HEK293 (cell line): ENCODE measurements around the gene MRPS2.

Source experiments
- CTCF ChIA-PET: fragments of 350-600 bp; formaldehyde crosslinking; extraction: SDS; loops from one replicate; lab custom pipeline; 2021; ENCODE audit warnings: antibody characterized with exemption; lab: Yijun Ruan, JAX
- POLR2A ChIA-PET: fragments of 300-600 bp; formaldehyde crosslinking; extraction: SDS; loops from one replicate; lab custom pipeline; 2020; ENCODE audit warnings: antibody characterized with exemption, inconsistent platforms; lab: Yijun Ruan, JAX
- H3K27ac ChIP-seq: fragments of 200-500 bp; sonication (Bioruptor generic); 2 replicates; pipeline ENCODE4 v1.5.1; 2014; ENCODE audit warnings: low read depth, low read length, control low read depth, inconsistent platforms; ENCODE audit errors: extremely low read depth
- H3K36me3 ChIP-seq, 2 experiments: fragments of 200-500 bp in 1 of 2; sonication (Bioruptor generic) in 1 of 2; 1 replicate in 1 of 2; 2 replicates in 1 of 2; pipeline ENCODE4 v1.5.1; 2014 to 2017; ENCODE audit warnings: inconsistent platforms in 2 of 2, low read length in 2 of 2; ENCODE audit not compliant: control insufficient read depth in 2 of 2, insufficient read depth in 1 of 2
- H3K4me1 ChIP-seq: fragments of 200-500 bp; sonication (Bioruptor generic); 2 replicates; pipeline ENCODE4 v1.5.1; 2014; ENCODE audit warnings: mild to moderate bottlenecking, low read length, inconsistent platforms; ENCODE audit not compliant: control insufficient read depth, insufficient read depth
- H3K4me3 ChIP-seq: 2 replicates; pipeline ENCODE4 v1.5.1; 2011; ENCODE audit warnings: low read depth, mild to moderate bottlenecking, control low read depth, low read length, moderate library complexity
- H3K9me3 ChIP-seq: fragments of 200-500 bp; sonication (Bioruptor generic); 2 replicates; pipeline ENCODE4 v1.5.1; 2014; ENCODE audit warnings: low read depth, low read length, inconsistent platforms; ENCODE audit not compliant: control insufficient read depth, insufficient read depth
- FEZF1 ChIP-seq: fragments of 450-650 bp; formaldehyde crosslinking; IDR thresholded peaks from 2 replicates; pipeline ENCODE4 v1.5.1; 2016; ENCODE audit warnings: missing biosample characterization, missing genetic modification characterization
- GLIS2 ChIP-seq: fragments of 450-650 bp; formaldehyde crosslinking; IDR thresholded peaks from 2 replicates; pipeline ENCODE4 v1.5.1; 2016; ENCODE audit warnings: missing biosample characterization, missing genetic modification characterization
- TRIM28 ChIP-seq: IDR thresholded peaks from 2 replicates; pipeline ENCODE4 v1.6.1; 2011; ENCODE audit warnings: low read length, control low read depth, borderline replicate concordance
- ZFP69B ChIP-seq: fragments of 450-650 bp; formaldehyde crosslinking; IDR thresholded peaks from 2 replicates; pipeline ENCODE4 v1.5.1; 2016; ENCODE audit warnings: missing biosample characterization, missing genetic modification characterization
- ZNF10 ChIP-seq: fragments of 450-650 bp; formaldehyde crosslinking; IDR thresholded peaks from 2 replicates; pipeline ENCODE4 v1.5.1; 2017; ENCODE audit warnings: missing biosample characterization, missing genetic modification characterization
- ZNF140 ChIP-seq: fragments of 450-650 bp; formaldehyde crosslinking; IDR thresholded peaks from 2 replicates; pipeline ENCODE4 v1.5.1; 2016; ENCODE audit warnings: missing biosample characterization, missing genetic modification characterization
- ZNF146 ChIP-seq: fragments of 450-650 bp; formaldehyde crosslinking; IDR thresholded peaks from 2 replicates; pipeline ENCODE4 v1.5.1; 2016; ENCODE audit warnings: missing biosample characterization, missing genetic modification characterization
- ZNF175 ChIP-seq: fragments of 450-650 bp; formaldehyde crosslinking; IDR thresholded peaks from 2 replicates; pipeline ENCODE4 v1.5.1; 2016; ENCODE audit warnings: missing biosample characterization, missing genetic modification characterization
- ZNF184 ChIP-seq: fragments of 450-650 bp; IDR thresholded peaks from 2 replicates; pipeline ENCODE4 v1.5.1; 2018; ENCODE audit warnings: missing biosample characterization, mild to moderate bottlenecking, missing genetic modification characterization
- ZNF223 ChIP-seq: fragments of 450-650 bp; formaldehyde crosslinking; IDR thresholded peaks from 2 replicates; pipeline ENCODE4 v1.5.1; 2016; ENCODE audit warnings: missing biosample characterization, missing genetic modification characterization
- ZNF266 ChIP-seq: fragments of 450-650 bp; formaldehyde crosslinking; IDR thresholded peaks from 2 replicates; pipeline ENCODE4 v1.5.1; 2016; ENCODE audit warnings: missing biosample characterization, missing genetic modification characterization, low read depth
- ZNF274 ChIP-seq, 2 experiments: fragments of 200-500 bp in 1 of 2; fragments of 450-650 bp in 1 of 2; sonication (Bioruptor generic) in 1 of 2; formaldehyde crosslinking in 1 of 2; IDR thresholded peaks; 2 replicates each; pipeline versions ENCODE4 v1.5.1 to v1.6.1; 2014 to 2016; ENCODE audit warnings: borderline replicate concordance in 1 of 2, inconsistent platforms in 1 of 2, low read length in 1 of 2, missing biosample characterization in 1 of 2, missing genetic modification characterization in 1 of 2
- ZNF302 ChIP-seq: fragments of 450-650 bp; formaldehyde crosslinking; IDR thresholded peaks from 2 replicates; pipeline ENCODE4 v1.5.1; 2016; ENCODE audit warnings: missing biosample characterization, missing genetic modification characterization, low read depth
- ZNF350 ChIP-seq: fragments of 450-650 bp; formaldehyde crosslinking; IDR thresholded peaks from 2 replicates; pipeline ENCODE4 v1.5.0; 2017; ENCODE audit warnings: missing biosample characterization, mild to moderate bottlenecking, missing genetic modification characterization
- ZNF354C ChIP-seq: fragments of 450-650 bp; formaldehyde crosslinking; IDR thresholded peaks from 2 replicates; pipeline ENCODE4 v1.5.1; 2016; ENCODE audit warnings: missing biosample characterization, missing genetic modification characterization, low read depth, borderline replicate concordance
- ZNF391 ChIP-seq: fragments of 450-650 bp; formaldehyde crosslinking; IDR thresholded peaks from 2 replicates; pipeline ENCODE4 v1.5.1; 2016; ENCODE audit warnings: low read depth, missing biosample characterization, missing genetic modification characterization, borderline replicate concordance
- ZNF404 ChIP-seq: fragments of 450-650 bp; formaldehyde crosslinking; IDR thresholded peaks from 2 replicates; pipeline ENCODE4 v1.5.1; 2017; ENCODE audit warnings: missing biosample characterization, missing genetic modification characterization
- ZNF48 ChIP-seq: fragments of 450-650 bp; formaldehyde crosslinking; IDR thresholded peaks from 2 replicates; pipeline ENCODE4 v1.5.1; 2016; ENCODE audit warnings: missing biosample characterization, missing genetic modification characterization
- ZNF501 ChIP-seq: fragments of 450-650 bp; formaldehyde crosslinking; IDR thresholded peaks from 2 replicates; pipeline ENCODE4 v1.5.1; 2016; ENCODE audit warnings: missing biosample characterization, missing genetic modification characterization
- ZNF624 ChIP-seq: fragments of 450-650 bp; formaldehyde crosslinking; IDR thresholded peaks from 2 replicates; pipeline ENCODE4 v1.5.1; 2017; ENCODE audit warnings: missing biosample characterization, missing genetic modification characterization
- ZNF654 ChIP-seq: fragments of 450-650 bp; formaldehyde crosslinking; IDR thresholded peaks from 2 replicates; pipeline ENCODE4 v1.5.1; 2016; ENCODE audit warnings: low read depth, missing biosample characterization, missing genetic modification characterization
- ZNF791 ChIP-seq: fragments of 450-650 bp; formaldehyde crosslinking; IDR thresholded peaks from 2 replicates; pipeline ENCODE4 v1.5.1; 2016; ENCODE audit warnings: missing biosample characterization, missing genetic modification characterization
- ZNF830 ChIP-seq: fragments of 450-650 bp; IDR thresholded peaks from 2 replicates; pipeline ENCODE4 v1.5.0; 2018; ENCODE audit warnings: missing biosample characterization, missing genetic modification characterization, low read depth, mild to moderate bottlenecking, moderate library complexity
- ZSCAN23 ChIP-seq: fragments of 450-650 bp; formaldehyde crosslinking; IDR thresholded peaks from 2 replicates; pipeline ENCODE4 v1.5.1; 2016; ENCODE audit warnings: missing biosample characterization, missing genetic modification characterization
- TF ChIP-seq, protein P1 (sequence below): fragments of 450-650 bp; formaldehyde crosslinking; IDR thresholded peaks from 2 replicates; pipeline ENCODE4 v1.5.1; 2016; ENCODE audit warnings: missing biosample characterization, missing genetic modification characterization

MRPS2 gene

DNA sequence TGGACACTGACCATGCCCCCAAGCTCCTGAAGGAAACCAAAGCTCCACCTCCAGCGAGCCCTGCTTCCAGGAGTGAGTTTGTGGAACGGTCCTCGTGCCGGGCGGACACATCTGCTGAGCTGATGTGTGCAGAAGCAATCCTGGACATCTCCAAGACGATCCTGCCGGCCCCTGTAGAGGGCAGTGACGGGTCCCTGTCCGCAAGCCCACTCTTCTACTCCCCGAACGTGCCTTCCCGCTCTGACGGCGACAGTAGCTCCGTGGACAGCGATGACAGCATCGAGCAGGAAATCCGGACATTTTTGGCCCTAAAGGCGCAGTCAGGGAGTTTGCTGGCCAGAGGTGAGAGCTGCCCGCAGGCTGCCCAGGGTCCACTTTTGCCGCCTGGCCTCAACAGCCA lies 14.7 kb upstream of the MRPS2 start:
- CTCF ChIA-PET = interaction anchor here (0.6 to 1.9 kb wide), 2 partner anchors 73 to 77 kb away, joined by 3 to 5 read pairs; no protein-coding TSS in a partner anchor
- no peak for TF ChIP-seq ZNF624 (tag by site-specific recombination)
- TF ChIP-seq, protein P1, sequence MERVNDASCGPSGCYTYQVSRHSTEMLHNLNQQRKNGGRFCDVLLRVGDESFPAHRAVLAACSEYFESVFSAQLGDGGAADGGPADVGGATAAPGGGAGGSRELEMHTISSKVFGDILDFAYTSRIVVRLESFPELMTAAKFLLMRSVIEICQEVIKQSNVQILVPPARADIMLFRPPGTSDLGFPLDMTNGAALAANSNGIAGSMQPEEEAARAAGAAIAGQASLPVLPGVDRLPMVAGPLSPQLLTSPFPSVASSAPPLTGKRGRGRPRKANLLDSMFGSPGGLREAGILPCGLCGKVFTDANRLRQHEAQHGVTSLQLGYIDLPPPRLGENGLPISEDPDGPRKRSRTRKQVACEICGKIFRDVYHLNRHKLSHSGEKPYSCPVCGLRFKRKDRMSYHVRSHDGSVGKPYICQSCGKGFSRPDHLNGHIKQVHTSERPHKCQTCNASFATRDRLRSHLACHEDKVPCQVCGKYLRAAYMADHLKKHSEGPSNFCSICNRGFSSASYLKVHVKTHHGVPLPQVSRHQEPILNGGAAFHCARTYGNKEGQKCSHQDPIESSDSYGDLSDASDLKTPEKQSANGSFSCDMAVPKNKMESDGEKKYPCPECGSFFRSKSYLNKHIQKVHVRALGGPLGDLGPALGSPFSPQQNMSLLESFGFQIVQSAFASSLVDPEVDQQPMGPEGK = no peak
- no peak for TF ChIP-seq ZNF791 (tag by site-specific recombination)
- TF ChIP-seq ZNF404 = no peak
- no peak for TF ChIP-seq ZNF184 (tag by site-specific recombination)
- no peak for TF ChIP-seq ZNF501
- TF ChIP-seq GLIS2 (tag by site-specific recombination) = no peak
- TF ChIP-seq ZNF391 = no peak
- no peak for TF ChIP-seq ZNF223 (tag by site-specific recombination)
- TF ChIP-seq ZNF830 = no peak
- TF ChIP-seq ZNF354C = no peak
- TF ChIP-seq ZNF302 = no peak
- no peak for TF ChIP-seq FEZF1
- TF ChIP-seq ZFP69B = no peak
- TF ChIP-seq ZNF274 (IDR thresholded peaks at IDR 0.05; ENCODE audit: low read length) = no peak
- no peak for TF ChIP-seq ZNF274 (tag by site-specific recombination; IDR thresholded peaks at IDR 0.05; ENCODE audit: borderline replicate concordance)
- no peaks in the 10 kb centered on the region for H3K9me3 ChIP-seq
- H3K27ac ChIP-seq = no peak overlapping the region
- no peak overlapping the region for H3K4me3 ChIP-seq
- no peaks in the 10 kb centered on the region for H3K4me1 ChIP-seq
- peaks cover 4 to 66% of the 10 kb centered on the region in 2 experiments; a peak in 2 of 3 replicates for H3K36me3 ChIP-seq
- POLR2A ChIA-PET = no interaction called here

DNA sequence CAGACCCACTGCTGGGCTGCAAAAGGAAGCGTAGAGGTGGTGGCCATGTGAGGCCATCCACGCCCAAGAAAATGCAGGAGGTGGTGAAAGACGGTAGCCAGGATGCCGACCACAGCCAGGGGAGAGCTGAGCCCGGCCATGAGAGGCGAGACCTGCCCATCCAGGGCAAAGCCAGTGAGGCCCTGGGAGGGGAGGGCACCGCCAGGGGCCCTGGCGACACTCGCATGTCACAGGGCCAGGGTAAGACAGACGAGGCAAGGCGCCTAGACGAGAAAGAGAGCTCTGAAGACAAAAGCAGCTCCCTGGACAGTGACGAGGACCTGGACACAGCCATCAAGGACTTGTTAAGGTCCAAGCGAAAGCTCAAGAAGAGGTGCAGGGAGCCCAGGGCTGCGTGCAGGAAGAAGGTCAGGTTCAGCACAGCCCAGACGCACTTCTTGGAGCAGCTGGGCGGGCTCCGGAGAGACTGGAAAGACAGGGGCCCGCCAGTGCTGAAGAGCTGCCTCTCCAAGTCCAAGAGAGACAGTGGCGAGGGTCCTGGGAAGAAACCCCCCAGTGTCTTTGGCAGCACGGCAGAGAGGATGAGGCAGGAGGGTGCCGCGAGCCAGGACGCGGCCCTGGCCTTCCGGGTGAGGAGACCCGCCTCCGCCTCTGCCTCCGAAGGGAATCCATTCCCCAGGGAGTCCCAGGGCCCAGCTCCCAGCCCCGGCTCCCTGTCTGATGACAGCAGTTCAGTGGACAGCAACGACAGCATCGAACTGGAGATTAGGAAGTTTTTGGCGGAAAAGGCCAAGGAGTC lies 14.0 kb upstream of the MRPS2 start:
- Histone ChIP-seq H3K9me3 (no peaks in the 10 kb centered on the region), H3K4me1 (no peaks in the 10 kb centered on the region), H3K4me3 (no peak overlapping the region), H3K27ac (no peak overlapping the region), H3K36me3 (peaks cover 4 to 66% of the 10 kb centered on the region in 2 experiments; a peak in 2 of 3 replicates)
- ChIA-PET POLR2A (no interaction called here), CTCF (interaction anchor here (1.9 kb wide), 1 partner anchor 74 kb away, joined by 5 read pairs; no protein-coding TSS in a partner anchor)
- TF ChIP-seq ZNF48 (tag by site-specific recombination) (no peak), ZNF10 (tag by site-specific recombination) (no peak), TRIM28 (no peak), ZNF146 (tag by site-specific recombination) (no peak), ZNF266 (no peak), ZNF184 (tag by site-specific recombination) (no peak), ZNF350 (tag by site-specific recombination) (no peak), ZNF140 (tag by site-specific recombination) (no peak), ZNF654 (tag by site-specific recombination) (no peak), ZSCAN23 (no peak), ZNF175 (tag by site-specific recombination) (no peak)
